Gastroesophageal sphincter (tissue), 4 donors: ENCODE results near the gene C1QTNF8. TPM values are rescaled to one million over a fixed set of nuclear protein-coding genes. Genes with fewer than 3 reads are reported as not detected.

ENCODE experiments used
- ATAC-seq: fragments of 150-250 bp; one replicate; pipeline ENCODE4 v1.9.1; 2016; ENCODE audit warnings: mild to moderate bottlenecking, moderate library complexity
- H3K27ac ChIP-seq, 4 donors: fragments of 200-600 bp; sonication (generic) in 3 of 4; 1 replicate in 3 of 4; 2 replicates in 1 of 4; pipeline ENCODE4 v1.5.1; 2016 to 2019
- H3K27me3 ChIP-seq: fragments of 200-600 bp; sonication (generic); one replicate; pipeline ENCODE4 v1.5.1; 2019
- H3K36me3 ChIP-seq, 2 donors: fragments of 200-600 bp; sonication (generic); one replicate each; pipeline ENCODE4 v1.5.1; 2019; ENCODE audit warnings: control low read depth in 1 of 2
- H3K4me1 ChIP-seq, 3 donors: fragments of 200-600 bp; sonication (generic); 1 replicate in 2 of 3; 2 replicates in 1 of 3; pipeline ENCODE4 v1.5.1; 2016 to 2019; ENCODE audit warnings: control low read depth in 2 of 3
- H3K4me3 ChIP-seq, 2 donors: fragments of 200-600 bp; sonication (generic); one replicate each; pipeline ENCODE4 v1.5.1; 2019; ENCODE audit warnings: mild to moderate bottlenecking in 1 of 2, moderate library complexity in 1 of 2
- H3K9me3 ChIP-seq, 3 donors: fragments of 200-600 bp; sonication (generic); one replicate each; pipeline ENCODE4 v1.5.1; 2017 to 2019; ENCODE audit warnings: control low read depth in 2 of 3
- CTCF ChIP-seq, 4 experiments: fragments of 200-600 bp in 2 of 4; fragments of 450-650 bp in 2 of 4; sonication (generic) in 1 of 4; IDR thresholded peaks; one replicate each; pipeline ENCODE4 v1.5.1; 2017 to 2019; ENCODE audit warnings: antibody characterized with exemption in 4 of 4, mild to moderate bottlenecking in 2 of 4, moderate library complexity in 2 of 4
- EP300 ChIP-seq: sonication (generic); formaldehyde crosslinking; IDR thresholded peaks from one replicate; pipeline ENCODE4 v1.6.1; 2017; ENCODE audit warnings: antibody characterized with exemption, mild to moderate bottlenecking
- POLR2A ChIP-seq, 2 donors: fragments of 450-650 bp; IDR thresholded peaks; one replicate each; pipeline ENCODE4 v1.6.1; 2017; ENCODE audit warnings: antibody characterized with exemption in 2 of 2, mild to moderate bottlenecking in 2 of 2, moderate library complexity in 1 of 2
- POLR2AphosphoS5 ChIP-seq: sonication (generic); formaldehyde crosslinking; IDR thresholded peaks from one replicate; pipeline ENCODE4 v1.6.1; 2017; ENCODE audit warnings: antibody characterized with exemption
- WGBS, 2 donors: methylation state at CpG; one replicate each; pipeline ENCODE4 v1.1.5; 2018; ENCODE audit warnings: low coverage in 1 of 2; 5-methylcytosine and 5-hydroxymethylcytosine counted together
- total RNA-seq, 4 donors: library from RNA; depleted of rRNA; stranded (reverse); fragments of >200 nt; gene quantifications; one replicate each; pipeline ENCODE4 v1.1.0, GENCODE V29; 2016

Gene C1QTNF8
- total RNA-seq, 4 donors from 2014 or later = not detected

GRCh38 chr16:1120577-1120941 is 24.5 kb upstream of the C1QTNF8 start:
- no peak for ATAC-seq
- Histone ChIP-seq H3K9me3 (no peaks in the 10 kb centered on the region), H3K27ac (no peak overlapping the region), H3K27me3 (peaks cover 16% of the 10 kb centered on the region), H3K4me1 (peaks cover 0 to 5% (median 0%) of the 10 kb centered on the region in 3 donors), H3K36me3 (no peaks in the 10 kb centered on the region), H3K4me3 (no peak overlapping the region)
- WGBS, 2 donors = no CpG with 5 or more reads among the region's 22 CpGs
- TF ChIP-seq EP300 = no peak
- TF ChIP-seq CTCF (IDR thresholded peaks at IDR 0.05) = no peak
- no peak for TF ChIP-seq POLR2A (IDR thresholded peaks at IDR 0.05)
- no peak for TF ChIP-seq POLR2AphosphoS5

GRCh38 chr16:1119766-1120576 is 23.9 kb upstream of the C1QTNF8 start:
- no peak overlapping the region for H3K4me3 ChIP-seq
- no peak for ATAC-seq
- peaks cover 21% of the 10 kb centered on the region for H3K27me3 ChIP-seq
- H3K9me3 ChIP-seq = no peaks in the 10 kb centered on the region
- WGBS, 2 donors = no CpG with 5 or more reads among the region's 35 CpGs
- no peaks in the 10 kb centered on the region for H3K4me1 ChIP-seq
- no peaks in the 10 kb centered on the region for H3K36me3 ChIP-seq
- TF ChIP-seq EP300 (no peak), CTCF (IDR thresholded peaks at IDR 0.05) (no peak), POLR2AphosphoS5 (no peak), POLR2A (IDR thresholded peaks at IDR 0.05) (no peak)
- H3K27ac ChIP-seq = no peak overlapping the region

GRCh38 chr16:1119129-1119528 is 23.1 kb upstream of the C1QTNF8 start:
- no peak for TF ChIP-seq POLR2A (IDR thresholded peaks at IDR 0.05)
- TF ChIP-seq EP300 = no peak
- no peak for TF ChIP-seq POLR2AphosphoS5
- no peak for TF ChIP-seq CTCF (IDR thresholded peaks at IDR 0.05)
- Histone ChIP-seq H3K36me3 (no peaks in the 10 kb centered on the region), H3K4me3 (no peak overlapping the region), H3K9me3 (no peaks in the 10 kb centered on the region), H3K4me1 (no peaks in the 10 kb centered on the region), H3K27me3 (peaks cover 23% of the 10 kb centered on the region), H3K27ac (no peak overlapping the region)
- no peak for ATAC-seq
- no CpG with 5 or more reads among the region's 19 CpGs for WGBS, 2 donors

- H3K36me3 ChIP-seq = no peaks in the 10 kb centered on the region
- no peak for ATAC-seq
- H3K4me1 ChIP-seq = no peaks in the 10 kb centered on the region
- no CpG with 5 or more reads among the region's 19 CpGs for WGBS, 2 donors
- TF ChIP-seq EP300 = no peak
- no peak for TF ChIP-seq CTCF (IDR thresholded peaks at IDR 0.05)
- TF ChIP-seq POLR2A (IDR thresholded peaks at IDR 0.05) = no peak
- TF ChIP-seq POLR2AphosphoS5 = no peak
- peaks cover 16% of the 10 kb centered on the region for H3K27me3 ChIP-seq
- no peaks in the 10 kb centered on the region for H3K9me3 ChIP-seq
- no peak overlapping the region for H3K4me3 ChIP-seq
- H3K27ac ChIP-seq = no peak overlapping the region
Measured at GRCh38 chr16:1117926-1118325, 21.9 kb upstream of the C1QTNF8 start.
